GM12878 (cell line): ENCODE measurements around the gene LPIN2. TPM values are rescaled to one million over a fixed set of nuclear protein-coding genes. Genes with fewer than 3 reads are reported as not detected.
A peak's percentile ranks its signal among the peaks of the same experiment; 100 is the strongest.

Source experiments
- ATAC-seq: fragments of 200-7000 bp; cut with Tn5 transposase; 3 replicates; pipeline ENCODE4 v1.9.1; 2020; ENCODE audit warnings: mild to moderate bottlenecking, moderate library complexity
- BruUV-seq: library from RNA; stranded (reverse); fragments of 400-500 nt; replicated peaks from 2 replicates; lab custom pipeline; 2021; lab: Mats Ljungman, UMichigan
- CTCF ChIA-PET: fragments of 300-600 bp; sonication (Branson Sonifier 250); formaldehyde crosslinking; extraction: SDS; loops from one replicate; lab custom pipeline; 2021; ENCODE audit warnings: inconsistent platforms; lab: Yijun Ruan, JAX
- POLR2A ChIA-PET: fragments of 350-600 bp; formaldehyde crosslinking; extraction: SDS; loops from one replicate; lab custom pipeline; 2021; ENCODE audit warnings: inconsistent platforms; lab: Charles Lee
- RAD21 ChIA-PET: fragments of 300-600 bp; sonication (Branson Sonifier 250); formaldehyde crosslinking; loops from one replicate; lab custom pipeline; 2023; ENCODE audit warnings: antibody characterized with exemption; ENCODE audit not compliant: unreplicated experiment; lab: Charles Lee
- SMC1A ChIA-PET: fragments of 300-600 bp; sonication (Branson Sonifier 250); formaldehyde crosslinking; loops from one replicate; lab custom pipeline; 2023; ENCODE audit not compliant: unreplicated experiment, uncharacterized antibody; lab: Charles Lee
- DNase-seq: peaks from one replicate; pipeline ENCODE4 v3.0.0-alpha.2; 2011; ENCODE audit warnings: low read depth, low spot score
- FAIRE-seq: peaks from 3 replicates; lab custom pipeline; 2011; peaks lifted over from hg19 to GRCh38; lab: Jason Lieb, UNC
- H2AFZ ChIP-seq: 2 replicates; pipeline ENCODE4 v1.6.0; 2011; ENCODE audit warnings: low read depth, low read length, control low read depth; ENCODE audit not compliant: control insufficient read depth
- H3K27ac ChIP-seq: 2 replicates; pipeline ENCODE4 v1.5.1; 2011; ENCODE audit warnings: control low read depth; ENCODE audit not compliant: control insufficient read depth, insufficient read depth
- H3K27me3 ChIP-seq, 2 experiments: replicated peaks in 1 of 2; 2 replicates each; pipeline versions ENCODE4 v1.6.0 to v1.6.1; 2011; ENCODE audit warnings: low read length in 1 of 2; ENCODE audit not compliant: control insufficient read depth in 2 of 2, insufficient read depth in 2 of 2
- H3K36me3 ChIP-seq, 2 experiments: 2 replicates each; pipeline ENCODE4 v1.5.1; 2011; ENCODE audit warnings: low read length in 1 of 2; ENCODE audit not compliant: control insufficient read depth in 2 of 2, insufficient read depth in 2 of 2
- H3K4me1 ChIP-seq: 2 replicates; pipeline ENCODE4 v1.6.1; 2011; ENCODE audit warnings: mild to moderate bottlenecking, low read length, moderate library complexity, mixed read lengths; ENCODE audit not compliant: control insufficient read depth, insufficient read depth
- H3K4me2 ChIP-seq: 2 replicates; pipeline ENCODE4 v1.6.0; 2011; ENCODE audit warnings: control low read depth; ENCODE audit not compliant: control insufficient read depth, insufficient read depth
- H3K4me3 ChIP-seq: fragments of 200-600 bp; sonication (generic); 2 replicates; pipeline ENCODE4 v1.5.1; 2016
- H3K79me2 ChIP-seq: 2 replicates; pipeline ENCODE4 v1.6.0; 2011; ENCODE audit warnings: low read length; ENCODE audit not compliant: control insufficient read depth, insufficient read depth
- H3K9ac ChIP-seq: 2 replicates; pipeline ENCODE4 v1.8.0; 2011; ENCODE audit warnings: low read length, control low read depth, mixed read lengths; ENCODE audit not compliant: control insufficient read depth, insufficient read depth
- H3K9me3 ChIP-seq: replicated peaks from 3 replicates; pipeline ENCODE4 v1.5.1; 2011; ENCODE audit warnings: mild to moderate bottlenecking, low read length; ENCODE audit not compliant: control insufficient read depth, insufficient read depth
- H4K20me1 ChIP-seq: 2 replicates; pipeline ENCODE4 v1.6.0; 2011; ENCODE audit not compliant: control insufficient read depth, insufficient read depth
- BACH1 ChIP-seq: fragments of 450-650 bp; IDR thresholded peaks from 2 replicates; pipeline ENCODE4 v1.6.1; 2017; ENCODE audit warnings: mild to moderate bottlenecking, borderline replicate concordance
- CEBPB ChIP-seq, 2 experiments: fragments of 150-350 bp in 1 of 2; IDR thresholded peaks; 2 replicates each; pipeline ENCODE4 v1.6.1; 2012 to 2014; ENCODE audit warnings: low read depth in 2 of 2, low read length in 2 of 2, borderline replicate concordance in 1 of 2, inconsistent platforms in 1 of 2
- KDM1A ChIP-seq: fragments of 200-600 bp; sonication (generic); IDR thresholded peaks from 2 replicates; pipeline ENCODE4 v1.6.1; 2016; ENCODE audit warnings: borderline replicate concordance
- MXI1 ChIP-seq: fragments of 150-350 bp; IDR thresholded peaks from 2 replicates; pipeline ENCODE4 v1.6.1; 2011; ENCODE audit warnings: low read depth, mild to moderate bottlenecking, inconsistent platforms, low read length, improper control_type of control experiment
- MYB ChIP-seq: fragments of 150-350 bp; IDR thresholded peaks from 2 replicates; pipeline ENCODE4 v1.6.1; 2014; ENCODE audit warnings: mild to moderate bottlenecking, low read depth, low read length, borderline replicate concordance
- NR2C2 ChIP-seq: IDR thresholded peaks from 2 replicates; pipeline ENCODE4 v1.6.1; 2011; ENCODE audit warnings: borderline replicate concordance, low read depth; ENCODE audit not compliant: control insufficient read depth, insufficient read length
- NR2F1 ChIP-seq: fragments of 450-650 bp; conservative IDR thresholded peaks from 2 replicates; pipeline ENCODE4 v1.6.1; 2017; ENCODE audit warnings: mild to moderate bottlenecking
- ZNF274 ChIP-seq: IDR thresholded peaks from one replicate; pipeline ENCODE4 v1.8.0; 2011; ENCODE audit not compliant: insufficient read length, insufficient read depth
- ZSCAN29 ChIP-seq: fragments of 450-650 bp; IDR thresholded peaks from 2 replicates; pipeline ENCODE4 v1.6.1; 2017; ENCODE audit warnings: mild to moderate bottlenecking, moderate library complexity
- WGBS: methylation state at CpG from one replicate; pipeline ENCODE4 v1.1.6; 2016; ENCODE audit warnings: low lambda C conversion rate; ENCODE audit not compliant: insufficient replicate concordance, insufficient coverage; ENCODE audit errors: missing lambda C conversion rate; 5-methylcytosine and 5-hydroxymethylcytosine counted together
- in situ Hi-C: fragments of 300-500 bp; cut with MboI; formaldehyde crosslinking; loops from 9 replicates; pipeline ENCODE4 v1.14.3; 2018; ENCODE audit warnings: mixed read lengths
- intact Hi-C: fragments of 100-400 bp; cut with micrococcal nuclease; formaldehyde crosslinking; loops from one replicate; pipeline ENCODE4 v1.14.2; 2022; ENCODE audit not compliant: unreplicated experiment
- polyA plus RNA-seq, 11 experiments: library from polyadenylated mRNA; depleted of rRNA in 4 of 11; unstranded in 6 of 11; stranded (reverse) in 5 of 11; fragments of >200 nt; fragmentation: Nextera tagmentation in 4 of 11; fragmentation: Illumina TruSeq in 1 of 11; extraction: Ambion mirVana in 4 of 11; extraction: Trizol in 1 of 11; gene quantifications; 1 replicate in 1 of 11; 2 replicates in 10 of 11; pipeline versions ENCODE4 v1.2.1 to v1.2.3, GENCODE V29; 2011 to 2016; ENCODE audit warnings: inconsistent platforms in 2 of 11, missing spikeins in 2 of 11, low read depth in 1 of 11
- total RNA-seq, 4 experiments: library from RNA; depleted of rRNA in 3 of 4; stranded (reverse); fragments of >200 nt in 3 of 4; fragmentation: Illumina TruSeq in 1 of 4; extraction: Trizol in 1 of 4; gene quantifications; 2 replicates each; pipeline versions ENCODE4 v1.2.1 to v1.2.3, GENCODE V29; 2013 to 2021
- TF ChIP-seq, protein P1 (sequence below): fragments of 450-650 bp; IDR thresholded peaks from 2 replicates; pipeline ENCODE4 v1.6.1; 2018; ENCODE audit warnings: mild to moderate bottlenecking, low read depth, moderate library complexity; ENCODE audit not compliant: partially characterized antibody
- TF ChIP-seq, protein P2 (sequence below): fragments of 450-650 bp; IDR thresholded peaks from 2 replicates; pipeline ENCODE4 v1.6.1; 2014; ENCODE audit warnings: mild to moderate bottlenecking
- TF ChIP-seq, protein P3 (sequence below): IDR thresholded peaks from 2 replicates; pipeline ENCODE4 v1.6.1; 2012; ENCODE audit warnings: mild to moderate bottlenecking, low read depth, low read length
- TF ChIP-seq, protein P4 (sequence below): fragments of 450-650 bp; IDR thresholded peaks from 2 replicates; pipeline ENCODE4 v1.6.1; 2017; ENCODE audit warnings: antibody characterized with exemption, mild to moderate bottlenecking, moderate library complexity

LPIN2 gene
- total and polyA plus RNA-seq, 10 of the 15 experiments (the other 5 are each of a cell fraction or from before 2014, with no cell fraction given): 4.1 to 28.0 (median 15.9) TPM

DNA sequence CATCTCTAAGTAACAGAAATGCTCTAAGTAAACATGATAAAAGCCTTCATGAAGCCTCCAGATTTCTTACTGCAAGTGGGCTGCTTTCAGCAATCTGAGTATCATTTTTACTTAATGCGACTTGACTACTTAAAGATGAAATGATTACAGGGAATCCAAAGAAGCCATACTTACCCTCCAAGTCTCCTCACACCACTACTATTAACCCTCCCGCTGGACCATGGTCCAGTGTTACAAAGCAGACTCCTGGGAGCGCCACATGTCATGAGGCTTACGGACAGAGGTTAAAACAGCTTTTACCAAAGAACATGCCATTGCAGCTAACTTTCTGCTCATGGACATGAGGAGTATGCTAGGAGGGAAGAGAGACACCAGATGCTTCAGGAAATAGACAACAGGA is 46.4 kb downstream of the LPIN2 start:
- ChIA-PET SMC1A (interaction anchor here (0.9 to 7.8 kb wide), 3 partner anchors 12 to 19 kb away, joined by 3 to 93 read pairs (median 7); no protein-coding TSS in a partner anchor), RAD21 (interaction anchor here (0.6 to 8.9 kb wide), 3 partner anchors 6 to 19 kb away, joined by 4 to 155 read pairs (median 61); no protein-coding TSS in a partner anchor), POLR2A (interaction anchor here (3.2 to 8.2 kb wide), 3 partner anchors 7 to 13 kb away, joined by 21 to 177 read pairs (median 31); no protein-coding TSS in a partner anchor), CTCF (interaction anchor here (3.5 to 21.4 kb wide), 3 partner anchors 8 to 19 kb away, joined by 31 to 285 read pairs (median 174); no protein-coding TSS in a partner anchor)
- H3K4me2 ChIP-seq: no peak overlapping the region
- H3K27ac ChIP-seq: 0 out of 2 replicates have a peak overlapping the region, but pooled peaks have one; percentile 11
- H2AFZ ChIP-seq: no peak overlapping the region
- no peaks in the 10 kb centered on the region for H3K27me3 ChIP-seq
- ATAC-seq (no peak), DNase-seq (no peak), FAIRE-seq (no peak)
- H3K9me3 ChIP-seq: no peaks in the 10 kb centered on the region
- intact Hi-C loops: loop anchor here (5.0 kb wide), 1 partner anchor 281 kb away; the partner anchor contains the start of gene MYL12A
- in situ Hi-C loops: loop anchor here (25.0 kb wide), 2 partner anchors 1296 to 1371 kb away; no protein-coding TSS in a partner anchor
- 96% methylated on average over 4 of the region's 4 CpGs for WGBS
- no peak overlapping the region for H3K9ac ChIP-seq
- no peak overlapping the region for H3K4me3 ChIP-seq
- H3K79me2 ChIP-seq: peaks cover 80% of the 10 kb centered on the region
- no peaks in the 10 kb centered on the region for H3K36me3 ChIP-seq
- BruUV-seq: no TSS peak
- H3K4me1 ChIP-seq: peaks cover 72% of the 10 kb centered on the region
- H4K20me1 ChIP-seq: no peaks in the 10 kb centered on the region
- TF ChIP-seq MXI1 (no peak), CEBPB (IDR thresholded peaks at IDR 0.05; ENCODE audit: borderline replicate concordance in 1 of 2, low read depth in 2 of 2, low read length in 2 of 2) (no peak), NR2F1 (no peak), ZSCAN29 (no peak), NR2C2 (no peak), MYB (no peak), KDM1A (no peak), BACH1 (no peak), ZNF274 (no peak)
- TF ChIP-seq, protein P1, sequence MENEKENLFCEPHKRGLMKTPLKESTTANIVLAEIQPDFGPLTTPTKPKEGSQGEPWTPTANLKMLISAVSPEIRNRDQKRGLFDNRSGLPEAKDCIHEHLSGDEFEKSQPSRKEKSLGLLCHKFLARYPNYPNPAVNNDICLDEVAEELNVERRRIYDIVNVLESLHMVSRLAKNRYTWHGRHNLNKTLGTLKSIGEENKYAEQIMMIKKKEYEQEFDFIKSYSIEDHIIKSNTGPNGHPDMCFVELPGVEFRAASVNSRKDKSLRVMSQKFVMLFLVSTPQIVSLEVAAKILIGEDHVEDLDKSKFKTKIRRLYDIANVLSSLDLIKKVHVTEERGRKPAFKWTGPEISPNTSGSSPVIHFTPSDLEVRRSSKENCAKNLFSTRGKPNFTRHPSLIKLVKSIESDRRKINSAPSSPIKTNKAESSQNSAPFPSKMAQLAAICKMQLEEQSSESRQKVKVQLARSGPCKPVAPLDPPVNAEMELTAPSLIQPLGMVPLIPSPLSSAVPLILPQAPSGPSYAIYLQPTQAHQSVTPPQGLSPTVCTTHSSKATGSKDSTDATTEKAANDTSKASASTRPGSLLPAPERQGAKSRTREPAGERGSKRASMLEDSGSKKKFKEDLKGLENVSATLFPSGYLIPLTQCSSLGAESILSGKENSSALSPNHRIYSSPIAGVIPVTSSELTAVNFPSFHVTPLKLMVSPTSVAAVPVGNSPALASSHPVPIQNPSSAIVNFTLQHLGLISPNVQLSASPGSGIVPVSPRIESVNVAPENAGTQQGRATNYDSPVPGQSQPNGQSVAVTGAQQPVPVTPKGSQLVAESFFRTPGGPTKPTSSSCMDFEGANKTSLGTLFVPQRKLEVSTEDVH: no peak
- TF ChIP-seq, protein P2, sequence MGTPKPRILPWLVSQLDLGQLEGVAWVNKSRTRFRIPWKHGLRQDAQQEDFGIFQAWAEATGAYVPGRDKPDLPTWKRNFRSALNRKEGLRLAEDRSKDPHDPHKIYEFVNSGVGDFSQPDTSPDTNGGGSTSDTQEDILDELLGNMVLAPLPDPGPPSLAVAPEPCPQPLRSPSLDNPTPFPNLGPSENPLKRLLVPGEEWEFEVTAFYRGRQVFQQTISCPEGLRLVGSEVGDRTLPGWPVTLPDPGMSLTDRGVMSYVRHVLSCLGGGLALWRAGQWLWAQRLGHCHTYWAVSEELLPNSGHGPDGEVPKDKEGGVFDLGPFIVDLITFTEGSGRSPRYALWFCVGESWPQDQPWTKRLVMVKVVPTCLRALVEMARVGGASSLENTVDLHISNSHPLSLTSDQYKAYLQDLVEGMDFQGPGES: no peak
- TF ChIP-seq, protein P3, sequence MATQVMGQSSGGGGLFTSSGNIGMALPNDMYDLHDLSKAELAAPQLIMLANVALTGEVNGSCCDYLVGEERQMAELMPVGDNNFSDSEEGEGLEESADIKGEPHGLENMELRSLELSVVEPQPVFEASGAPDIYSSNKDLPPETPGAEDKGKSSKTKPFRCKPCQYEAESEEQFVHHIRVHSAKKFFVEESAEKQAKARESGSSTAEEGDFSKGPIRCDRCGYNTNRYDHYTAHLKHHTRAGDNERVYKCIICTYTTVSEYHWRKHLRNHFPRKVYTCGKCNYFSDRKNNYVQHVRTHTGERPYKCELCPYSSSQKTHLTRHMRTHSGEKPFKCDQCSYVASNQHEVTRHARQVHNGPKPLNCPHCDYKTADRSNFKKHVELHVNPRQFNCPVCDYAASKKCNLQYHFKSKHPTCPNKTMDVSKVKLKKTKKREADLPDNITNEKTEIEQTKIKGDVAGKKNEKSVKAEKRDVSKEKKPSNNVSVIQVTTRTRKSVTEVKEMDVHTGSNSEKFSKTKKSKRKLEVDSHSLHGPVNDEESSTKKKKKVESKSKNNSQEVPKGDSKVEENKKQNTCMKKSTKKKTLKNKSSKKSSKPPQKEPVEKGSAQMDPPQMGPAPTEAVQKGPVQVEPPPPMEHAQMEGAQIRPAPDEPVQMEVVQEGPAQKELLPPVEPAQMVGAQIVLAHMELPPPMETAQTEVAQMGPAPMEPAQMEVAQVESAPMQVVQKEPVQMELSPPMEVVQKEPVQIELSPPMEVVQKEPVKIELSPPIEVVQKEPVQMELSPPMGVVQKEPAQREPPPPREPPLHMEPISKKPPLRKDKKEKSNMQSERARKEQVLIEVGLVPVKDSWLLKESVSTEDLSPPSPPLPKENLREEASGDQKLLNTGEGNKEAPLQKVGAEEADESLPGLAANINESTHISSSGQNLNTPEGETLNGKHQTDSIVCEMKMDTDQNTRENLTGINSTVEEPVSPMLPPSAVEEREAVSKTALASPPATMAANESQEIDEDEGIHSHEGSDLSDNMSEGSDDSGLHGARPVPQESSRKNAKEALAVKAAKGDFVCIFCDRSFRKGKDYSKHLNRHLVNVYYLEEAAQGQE: no peak
- TF ChIP-seq, protein P4, sequence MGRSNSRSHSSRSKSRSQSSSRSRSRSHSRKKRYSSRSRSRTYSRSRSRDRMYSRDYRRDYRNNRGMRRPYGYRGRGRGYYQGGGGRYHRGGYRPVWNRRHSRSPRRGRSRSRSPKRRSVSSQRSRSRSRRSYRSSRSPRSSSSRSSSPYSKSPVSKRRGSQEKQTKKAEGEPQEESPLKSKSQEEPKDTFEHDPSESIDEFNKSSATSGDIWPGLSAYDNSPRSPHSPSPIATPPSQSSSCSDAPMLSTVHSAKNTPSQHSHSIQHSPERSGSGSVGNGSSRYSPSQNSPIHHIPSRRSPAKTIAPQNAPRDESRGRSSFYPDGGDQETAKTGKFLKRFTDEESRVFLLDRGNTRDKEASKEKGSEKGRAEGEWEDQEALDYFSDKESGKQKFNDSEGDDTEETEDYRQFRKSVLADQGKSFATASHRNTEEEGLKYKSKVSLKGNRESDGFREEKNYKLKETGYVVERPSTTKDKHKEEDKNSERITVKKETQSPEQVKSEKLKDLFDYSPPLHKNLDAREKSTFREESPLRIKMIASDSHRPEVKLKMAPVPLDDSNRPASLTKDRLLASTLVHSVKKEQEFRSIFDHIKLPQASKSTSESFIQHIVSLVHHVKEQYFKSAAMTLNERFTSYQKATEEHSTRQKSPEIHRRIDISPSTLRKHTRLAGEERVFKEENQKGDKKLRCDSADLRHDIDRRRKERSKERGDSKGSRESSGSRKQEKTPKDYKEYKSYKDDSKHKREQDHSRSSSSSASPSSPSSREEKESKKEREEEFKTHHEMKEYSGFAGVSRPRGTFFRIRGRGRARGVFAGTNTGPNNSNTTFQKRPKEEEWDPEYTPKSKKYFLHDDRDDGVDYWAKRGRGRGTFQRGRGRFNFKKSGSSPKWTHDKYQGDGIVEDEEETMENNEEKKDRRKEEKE: no peak
